ENCODE data around the gene CYFIP2. TPM values are rescaled to one million over a fixed set of nuclear protein-coding genes. Genes with fewer than 3 reads are reported as not detected.

The CYFIP2 gene
- total RNA-seq, 1 donor from 2014 or later = 28.2 TPM

DNA sequence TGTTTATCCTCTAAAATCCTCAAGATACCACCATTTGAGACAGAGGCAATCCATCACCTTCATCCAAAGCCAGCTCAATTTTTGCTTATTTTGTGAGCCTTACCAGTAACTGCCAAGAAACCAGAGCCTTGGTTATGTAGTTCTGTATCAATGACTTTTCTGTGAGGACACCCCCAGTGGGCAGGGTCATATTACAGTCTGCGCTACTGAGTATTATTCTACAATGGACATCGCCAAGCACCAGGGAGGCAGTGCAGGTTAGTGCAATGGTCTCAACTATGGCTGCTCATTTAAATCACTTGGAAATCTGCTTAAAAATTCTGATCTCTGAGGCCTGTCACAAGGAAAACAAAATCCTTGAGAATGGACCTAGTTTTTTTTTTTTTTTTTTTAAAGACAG, 103.6 kb downstream of the CYFIP2 start:
- H3K4me1 ChIP-seq = no peaks in the 10 kb centered on the region
- no peaks in the 10 kb centered on the region for H3K36me3 ChIP-seq
- intact Hi-C loops (cut with micrococcal nuclease) = no loop called here
- no peak for DNase-seq
- TF ChIP-seq, protein P1, sequence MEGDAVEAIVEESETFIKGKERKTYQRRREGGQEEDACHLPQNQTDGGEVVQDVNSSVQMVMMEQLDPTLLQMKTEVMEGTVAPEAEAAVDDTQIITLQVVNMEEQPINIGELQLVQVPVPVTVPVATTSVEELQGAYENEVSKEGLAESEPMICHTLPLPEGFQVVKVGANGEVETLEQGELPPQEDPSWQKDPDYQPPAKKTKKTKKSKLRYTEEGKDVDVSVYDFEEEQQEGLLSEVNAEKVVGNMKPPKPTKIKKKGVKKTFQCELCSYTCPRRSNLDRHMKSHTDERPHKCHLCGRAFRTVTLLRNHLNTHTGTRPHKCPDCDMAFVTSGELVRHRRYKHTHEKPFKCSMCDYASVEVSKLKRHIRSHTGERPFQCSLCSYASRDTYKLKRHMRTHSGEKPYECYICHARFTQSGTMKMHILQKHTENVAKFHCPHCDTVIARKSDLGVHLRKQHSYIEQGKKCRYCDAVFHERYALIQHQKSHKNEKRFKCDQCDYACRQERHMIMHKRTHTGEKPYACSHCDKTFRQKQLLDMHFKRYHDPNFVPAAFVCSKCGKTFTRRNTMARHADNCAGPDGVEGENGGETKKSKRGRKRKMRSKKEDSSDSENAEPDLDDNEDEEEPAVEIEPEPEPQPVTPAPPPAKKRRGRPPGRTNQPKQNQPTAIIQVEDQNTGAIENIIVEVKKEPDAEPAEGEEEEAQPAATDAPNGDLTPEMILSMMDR (IDR thresholded peaks at IDR 0.05; ENCODE audit: borderline replicate concordance) = no peak
- no peak overlapping the region for H3K27ac ChIP-seq (replicated peaks)
- no peak overlapping the region for H3K4me3 ChIP-seq
- no peaks in the 10 kb centered on the region for H3K27me3 ChIP-seq (ENCODE audit: low read depth)
- no peaks in the 10 kb centered on the region for H3K9me3 ChIP-seq (replicated peaks)

DNA sequence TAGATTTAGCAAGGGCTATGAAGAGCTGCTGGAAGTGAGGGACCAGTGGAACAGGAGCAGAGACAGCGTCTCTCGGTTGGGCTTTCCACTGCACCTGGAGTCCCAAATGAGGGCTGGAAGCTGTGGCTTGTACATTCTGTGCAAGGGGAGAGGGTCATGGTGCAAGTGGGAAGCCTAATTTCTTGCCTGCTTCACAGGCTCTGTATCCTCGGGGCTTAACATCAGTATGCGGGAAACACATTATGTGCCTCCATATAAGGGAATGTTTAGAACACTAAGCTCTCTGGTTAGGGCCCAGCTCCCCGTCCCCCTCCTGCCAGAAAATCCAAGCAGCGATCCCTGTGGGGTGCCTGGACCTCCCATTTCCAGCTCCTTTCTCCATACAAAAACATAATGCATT, 105.0 kb downstream of the CYFIP2 start:
- DNase-seq = no peak
- H3K36me3 ChIP-seq = no peaks in the 10 kb centered on the region
- TF ChIP-seq, protein P1 (IDR thresholded peaks at IDR 0.05; ENCODE audit: borderline replicate concordance) = no peak
- H3K9me3 ChIP-seq (replicated peaks) = no peaks in the 10 kb centered on the region
- H3K4me1 ChIP-seq = no peaks in the 10 kb centered on the region
- intact Hi-C loops (cut with micrococcal nuclease) = no loop called here
- no peaks in the 10 kb centered on the region for H3K27me3 ChIP-seq (ENCODE audit: low read depth)
- no peak overlapping the region for H3K4me3 ChIP-seq
- H3K27ac ChIP-seq (replicated peaks) = no peak overlapping the region

DNA sequence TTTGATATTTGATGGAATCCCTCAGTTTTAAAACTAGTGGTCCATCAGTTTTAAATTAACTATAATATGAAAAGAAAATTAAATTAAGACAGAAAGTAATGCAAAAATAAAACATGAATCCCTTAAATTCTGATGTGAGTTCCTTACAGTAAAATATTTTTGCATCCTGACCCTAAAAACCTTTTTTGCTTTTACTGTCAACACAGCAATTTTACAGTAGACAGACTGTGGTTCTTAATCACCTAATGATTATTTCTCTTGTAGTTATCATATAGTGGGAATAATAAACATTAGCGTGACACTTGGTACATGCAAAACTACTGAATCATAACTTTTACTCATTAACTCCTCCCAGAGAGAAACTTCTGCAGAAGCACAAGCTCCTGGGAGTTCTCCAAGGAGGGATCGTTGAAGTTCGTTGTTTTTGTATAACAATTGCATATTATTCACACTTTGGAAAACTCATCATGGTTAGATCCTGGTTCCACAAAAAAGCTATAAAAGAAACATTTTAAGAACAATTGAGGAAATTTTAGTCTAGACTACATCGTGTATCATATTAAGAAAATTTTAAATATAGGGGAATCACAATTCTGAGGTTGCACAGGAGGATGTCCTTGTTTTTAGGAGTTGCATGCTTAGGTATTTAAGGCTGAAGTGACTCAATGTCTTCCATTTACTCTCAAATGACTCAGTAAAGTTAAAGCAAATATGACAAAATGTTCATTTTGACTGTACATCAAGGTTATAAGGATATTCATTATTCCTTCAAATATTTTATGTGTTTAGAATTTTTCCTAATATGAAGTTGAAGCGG, 105.9 kb downstream of the CYFIP2 start:
- Histone ChIP-seq H3K9me3 (replicated peaks) (no peaks in the 10 kb centered on the region), H3K4me3 (no peak overlapping the region), H3K27me3 (ENCODE audit: low read depth) (no peaks in the 10 kb centered on the region), H3K27ac (replicated peaks) (no peak overlapping the region), H3K36me3 (peaks cover 3% of the 10 kb centered on the region), H3K4me1 (no peaks in the 10 kb centered on the region)
- DNase-seq = no peak
- intact Hi-C loops (cut with micrococcal nuclease) = no loop called here
- TF ChIP-seq, protein P1 (IDR thresholded peaks at IDR 0.05; ENCODE audit: borderline replicate concordance) = no peak

DNA sequence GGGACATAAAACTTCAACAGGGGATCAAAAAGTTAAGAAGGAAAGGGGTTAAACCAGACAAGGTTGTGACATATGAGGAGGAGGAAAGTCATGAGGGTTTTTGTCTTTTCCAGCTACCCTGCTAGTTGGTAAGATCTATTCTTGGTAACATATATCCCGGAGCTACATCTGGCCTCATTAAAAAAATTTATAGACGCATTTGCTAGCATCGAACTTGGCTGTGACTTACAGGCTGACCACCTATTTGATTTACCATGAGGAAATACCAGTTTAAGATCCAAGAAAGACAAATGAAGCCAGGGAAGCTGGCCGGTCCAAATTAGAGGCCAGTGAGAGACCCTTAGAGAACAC, 106.5 kb downstream of the CYFIP2 start:
- H3K27me3 ChIP-seq (ENCODE audit: low read depth) = no peaks in the 10 kb centered on the region
- intact Hi-C loops (cut with micrococcal nuclease) = no loop called here
- H3K4me1 ChIP-seq = no peaks in the 10 kb centered on the region
- H3K9me3 ChIP-seq (replicated peaks) = no peaks in the 10 kb centered on the region
- peaks cover 3% of the 10 kb centered on the region for H3K36me3 ChIP-seq
- H3K4me3 ChIP-seq = no peak overlapping the region
- DNase-seq = no peak
- H3K27ac ChIP-seq (replicated peaks) = no peak overlapping the region
- TF ChIP-seq, protein P1 (IDR thresholded peaks at IDR 0.05; ENCODE audit: borderline replicate concordance) = no peak

DNA sequence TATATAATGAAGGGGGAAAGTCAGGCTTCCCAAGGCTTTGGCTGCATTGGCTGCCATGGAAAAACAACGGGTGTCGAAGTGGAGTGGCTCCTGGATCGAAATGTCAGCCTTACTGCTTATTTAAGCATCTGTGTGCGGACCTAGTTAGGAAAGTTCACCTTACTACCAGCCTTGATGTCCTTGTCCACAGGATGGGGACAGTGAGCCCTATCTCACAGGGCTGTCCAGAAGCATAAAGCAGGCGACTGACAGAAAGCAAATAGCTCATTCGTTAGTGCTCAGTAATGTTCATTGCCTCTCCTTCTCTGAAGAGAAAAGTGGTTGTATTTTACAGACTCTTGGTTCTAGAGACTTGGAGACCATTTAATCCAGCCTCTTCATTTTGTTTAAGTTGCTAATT, 112.6 kb downstream of the CYFIP2 start:
- intact Hi-C loops (cut with micrococcal nuclease) = no loop called here

More for the DNA sequence above, 112.6 kb downstream of the CYFIP2 start:
- H3K36me3 ChIP-seq = peaks cover 9% of the 10 kb centered on the region
- TF ChIP-seq, protein P1 (IDR thresholded peaks at IDR 0.05; ENCODE audit: borderline replicate concordance) = no peak
- no peak overlapping the region for H3K27ac ChIP-seq (replicated peaks)
- no peak overlapping the region for H3K4me3 ChIP-seq
- peaks cover 7% of the 10 kb centered on the region for H3K4me1 ChIP-seq
- no peaks in the 10 kb centered on the region for H3K9me3 ChIP-seq (replicated peaks)
- no peak for DNase-seq
- H3K27me3 ChIP-seq (ENCODE audit: low read depth) = no peaks in the 10 kb centered on the region
